ENCODE measurements around the gene NMT1. TPM values are rescaled to one million over a fixed set of nuclear protein-coding genes. Genes with fewer than 3 reads are reported as not detected.

NMT1 gene
- polyA plus RNA-seq, 1 of the 3 experiments (the other 2 are of a cell fraction) = 30.1 TPM

DNA sequence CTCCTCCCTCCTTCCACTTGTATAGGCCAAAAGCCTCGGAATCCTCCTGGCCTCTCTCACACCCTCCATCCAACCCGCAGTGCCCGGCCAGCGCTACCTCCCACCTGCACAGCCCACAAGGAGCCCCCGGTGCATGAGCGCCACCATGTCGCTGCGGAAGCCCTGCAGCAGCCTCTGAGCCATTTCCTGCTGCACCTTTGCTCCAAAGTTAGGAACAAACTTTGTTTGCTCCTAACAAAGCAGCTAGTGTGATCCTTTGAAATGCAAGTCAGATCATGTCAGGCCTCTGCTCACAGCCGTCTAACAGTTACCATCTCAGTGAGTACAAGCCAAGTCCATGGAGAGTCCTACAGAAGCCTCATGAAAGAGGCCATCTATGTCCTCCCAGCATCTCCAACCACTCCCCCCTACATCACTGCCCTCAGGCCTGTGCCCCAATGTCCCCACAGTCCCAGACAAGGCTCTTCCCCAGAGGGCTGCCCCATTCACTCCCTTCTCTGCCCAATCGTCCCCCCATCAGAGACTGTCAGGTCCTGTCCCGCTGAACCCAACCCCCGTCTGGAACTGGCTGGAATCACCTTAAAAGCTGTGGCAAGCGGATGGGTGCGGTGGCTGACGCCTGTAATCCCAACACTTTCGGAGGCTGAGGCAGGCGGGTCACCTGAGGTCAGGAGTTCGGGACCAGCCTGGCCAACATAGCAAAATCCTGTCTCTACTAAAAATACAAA, 17.1 kb upstream of the NMT1 start:
- Histone ChIP-seq H3K9me3 (no peaks in the 10 kb centered on the region), H3K27me3 (ENCODE audit: insufficient read depth) (no peaks in the 10 kb centered on the region), H2AFZ (ENCODE audit: low read depth) (no peak overlapping the region), H4K20me1 (ENCODE audit: insufficient read depth) (0 out of 2 replicates have a peak, but pooled peaks cover 2% of the 10 kb centered on the region), H3K9me2 (no peaks in the 10 kb centered on the region), H3K27ac (ENCODE audit: low read depth in 2 of 2, low read length in 1 of 2) (no peak overlapping the region; a peak in 1 of 4 replicates), H3K4me2 (no peak overlapping the region), H3K9ac (no peak overlapping the region), H3K4me1 (ENCODE audit: control insufficient read depth in 1 of 2, insufficient read depth in 2 of 2, low read depth in 1 of 2, low read length in 1 of 2) (peaks cover 9 to 17% of the 10 kb centered on the region in 2 experiments; a peak in 2 of 4 replicates), H3F3A (replicated peaks; ENCODE audit: insufficient read depth) (peaks cover 3% of the 10 kb centered on the region), H3K4me3 (ENCODE audit: low read depth in 2 of 2, low read length in 1 of 2) (no peak overlapping the region), H3K36me3 (replicated peaks in 1 of 2; ENCODE audit: control insufficient read depth in 1 of 2, insufficient read depth in 2 of 2, low read length in 1 of 2) (peaks cover 0 to 5% of the 10 kb centered on the region in 2 experiments), H3K79me2 (ENCODE audit: insufficient read depth) (peaks cover 85% of the 10 kb centered on the region)
- no peak for DNase-seq
- TF ChIP-seq EP300 (IDR thresholded peaks at IDR 0.05; ENCODE audit: borderline replicate concordance in 1 of 2, low read depth in 1 of 2, low read length in 1 of 2) (no peak), ELF1 (IDR thresholded peaks at IDR 0.05) (no peak), TCF12 (IDR thresholded peaks at IDR 0.05) (no peak), MEF2A (IDR thresholded peaks at IDR 0.05; ENCODE audit: borderline replicate concordance, low read depth) (no peak), RCOR1 (IDR thresholded peaks at IDR 0.05; ENCODE audit: low read length) (no peak), RXRA (IDR thresholded peaks at IDR 0.05; ENCODE audit: borderline replicate concordance, low read depth) (no peak), FOSL2 (IDR thresholded peaks at IDR 0.05; ENCODE audit: borderline replicate concordance, low read depth) (no peak), CHD2 (IDR thresholded peaks at IDR 0.05; ENCODE audit: low read length, partially characterized antibody) (no peak), SMC3 (IDR thresholded peaks at IDR 0.05; ENCODE audit: low read depth, low read length) (no peak)
- TF ChIP-seq, protein P1, sequence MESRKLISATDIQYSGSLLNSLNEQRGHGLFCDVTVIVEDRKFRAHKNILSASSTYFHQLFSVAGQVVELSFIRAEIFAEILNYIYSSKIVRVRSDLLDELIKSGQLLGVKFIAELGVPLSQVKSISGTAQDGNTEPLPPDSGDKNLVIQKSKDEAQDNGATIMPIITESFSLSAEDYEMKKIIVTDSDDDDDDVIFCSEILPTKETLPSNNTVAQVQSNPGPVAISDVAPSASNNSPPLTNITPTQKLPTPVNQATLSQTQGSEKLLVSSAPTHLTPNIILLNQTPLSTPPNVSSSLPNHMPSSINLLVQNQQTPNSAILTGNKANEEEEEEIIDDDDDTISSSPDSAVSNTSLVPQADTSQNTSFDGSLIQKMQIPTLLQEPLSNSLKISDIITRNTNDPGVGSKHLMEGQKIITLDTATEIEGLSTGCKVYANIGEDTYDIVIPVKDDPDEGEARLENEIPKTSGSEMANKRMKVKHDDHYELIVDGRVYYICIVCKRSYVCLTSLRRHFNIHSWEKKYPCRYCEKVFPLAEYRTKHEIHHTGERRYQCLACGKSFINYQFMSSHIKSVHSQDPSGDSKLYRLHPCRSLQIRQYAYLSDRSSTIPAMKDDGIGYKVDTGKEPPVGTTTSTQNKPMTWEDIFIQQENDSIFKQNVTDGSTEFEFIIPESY (IDR thresholded peaks at IDR 0.05; ENCODE audit: borderline replicate concordance, low read depth) = no peak
- TF ChIP-seq, protein P2, sequence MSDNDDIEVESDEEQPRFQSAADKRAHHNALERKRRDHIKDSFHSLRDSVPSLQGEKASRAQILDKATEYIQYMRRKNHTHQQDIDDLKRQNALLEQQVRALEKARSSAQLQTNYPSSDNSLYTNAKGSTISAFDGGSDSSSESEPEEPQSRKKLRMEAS (IDR thresholded peaks at IDR 0.05; ENCODE audit: low read depth) = no peak
- TF ChIP-seq, protein P3, sequence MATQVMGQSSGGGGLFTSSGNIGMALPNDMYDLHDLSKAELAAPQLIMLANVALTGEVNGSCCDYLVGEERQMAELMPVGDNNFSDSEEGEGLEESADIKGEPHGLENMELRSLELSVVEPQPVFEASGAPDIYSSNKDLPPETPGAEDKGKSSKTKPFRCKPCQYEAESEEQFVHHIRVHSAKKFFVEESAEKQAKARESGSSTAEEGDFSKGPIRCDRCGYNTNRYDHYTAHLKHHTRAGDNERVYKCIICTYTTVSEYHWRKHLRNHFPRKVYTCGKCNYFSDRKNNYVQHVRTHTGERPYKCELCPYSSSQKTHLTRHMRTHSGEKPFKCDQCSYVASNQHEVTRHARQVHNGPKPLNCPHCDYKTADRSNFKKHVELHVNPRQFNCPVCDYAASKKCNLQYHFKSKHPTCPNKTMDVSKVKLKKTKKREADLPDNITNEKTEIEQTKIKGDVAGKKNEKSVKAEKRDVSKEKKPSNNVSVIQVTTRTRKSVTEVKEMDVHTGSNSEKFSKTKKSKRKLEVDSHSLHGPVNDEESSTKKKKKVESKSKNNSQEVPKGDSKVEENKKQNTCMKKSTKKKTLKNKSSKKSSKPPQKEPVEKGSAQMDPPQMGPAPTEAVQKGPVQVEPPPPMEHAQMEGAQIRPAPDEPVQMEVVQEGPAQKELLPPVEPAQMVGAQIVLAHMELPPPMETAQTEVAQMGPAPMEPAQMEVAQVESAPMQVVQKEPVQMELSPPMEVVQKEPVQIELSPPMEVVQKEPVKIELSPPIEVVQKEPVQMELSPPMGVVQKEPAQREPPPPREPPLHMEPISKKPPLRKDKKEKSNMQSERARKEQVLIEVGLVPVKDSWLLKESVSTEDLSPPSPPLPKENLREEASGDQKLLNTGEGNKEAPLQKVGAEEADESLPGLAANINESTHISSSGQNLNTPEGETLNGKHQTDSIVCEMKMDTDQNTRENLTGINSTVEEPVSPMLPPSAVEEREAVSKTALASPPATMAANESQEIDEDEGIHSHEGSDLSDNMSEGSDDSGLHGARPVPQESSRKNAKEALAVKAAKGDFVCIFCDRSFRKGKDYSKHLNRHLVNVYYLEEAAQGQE (IDR thresholded peaks at IDR 0.05; ENCODE audit: low read depth, low read length) = no peak
- 94% methylated on average over 18 of the region's 18 CpGs for WGBS (ENCODE audit: low lambda C conversion rate)
- CTCF ChIA-PET = interaction anchor here (1.1 to 2.6 kb wide), 5 partner anchors 10 to 105 kb away, joined by 3 to 8 read pairs (median 3); partner anchors contain the start of gene HEXIM1
- POLR2A ChIA-PET = interaction anchor here (1.0 to 2.1 kb wide), 2 partner anchors 12 to 17 kb away, joined by 4 to 6 read pairs; partner anchors contain the start of gene NMT1

Measured in SK-N-SH (cell line).